CD4-positive, alpha-beta T cell treated with Interleukin-15 for 1 hour (primary cell): ENCODE measurements around the gene SMIM28.
"Not testable (repeated sequence)": the region's sequence is repeated elsewhere in the genome, so short reads cannot be mapped to it uniquely, and the experiment has no call there.

Experiments used
- DNase-seq: peaks from one replicate; pipeline ENCODE4 v3.0.0-alpha.2; 2020

The SMIM28 gene

GRCh38 chr6:138410048-138410735 is 32.5 kb downstream of the SMIM28 start:
- DNase-seq, result peak; percentile 34

GRCh38 chr6:138410972-138411880 is 33.5 kb downstream of the SMIM28 start:
- DNase-seq, result no peak

- no peak for DNase-seq
Measured at GRCh38 chr6:138415125-138415524, 37.4 kb downstream of the SMIM28 start.

- no peak for DNase-seq
Measured at GRCh38 chr6:138416206-138416605, 38.5 kb downstream of the SMIM28 start.

- DNase-seq, result no peak
Measured at GRCh38 chr6:138417493-138418117, 39.9 kb downstream of the SMIM28 start.

- no peak for DNase-seq
Measured at GRCh38 chr6:138418118-138418742, 40.5 kb downstream of the SMIM28 start.

GRCh38 chr6:138419766-138420165 is 42.1 kb downstream of the SMIM28 start:
- DNase-seq, result no peak

GRCh38 chr6:138420356-138420755 is 42.7 kb downstream of the SMIM28 start:
- no peak for DNase-seq

GRCh38 chr6:138421089-138421488 is 43.4 kb downstream of the SMIM28 start:
- no peak for DNase-seq

- no peak for DNase-seq
Measured at GRCh38 chr6:138421608-138422007, 43.9 kb downstream of the SMIM28 start.

- no peak for DNase-seq
Measured at GRCh38 chr6:138422861-138423260, 45.2 kb downstream of the SMIM28 start.

GRCh38 chr6:138424004-138424904 is 46.5 kb downstream of the SMIM28 start:
- no peak for DNase-seq

GRCh38 chr6:138425256-138425655 is 47.6 kb downstream of the SMIM28 start:
- not testable (repeated sequence) for DNase-seq

- no peak for DNase-seq
Measured at GRCh38 chr6:138426500-138427123, 48.9 kb downstream of the SMIM28 start.

- no peak for DNase-seq
Measured at GRCh38 chr6:138427701-138428100, 50.0 kb downstream of the SMIM28 start.

- DNase-seq, result no peak
Measured at GRCh38 chr6:138428944-138429598, 51.4 kb downstream of the SMIM28 start.

- no peak for DNase-seq
Measured at GRCh38 chr6:138429761-138430160, 52.1 kb downstream of the SMIM28 start.

- no peak for DNase-seq
Measured at GRCh38 chr6:138430361-138431145, 52.8 kb downstream of the SMIM28 start.

GRCh38 chr6:138431256-138432062 is 53.8 kb downstream of the SMIM28 start:
- DNase-seq, result no peak

GRCh38 chr6:138432063-138432356 is 54.3 kb downstream of the SMIM28 start:
- no peak for DNase-seq
